Neural progenitor cell (in vitro differentiated cells): ENCODE data around the gene EFCAB8.

Experiments used
- CTCF ChIP-seq: fragments of 200-600 bp; sonication (generic); IDR thresholded peaks from 2 replicates; pipeline ENCODE4 v1.5.1; 2017; ENCODE audit warnings: antibody characterized with exemption, mild to moderate bottlenecking
- EZH2phosphoT487 ChIP-seq: fragments of 200-600 bp; sonication (generic); IDR thresholded peaks from 2 replicates; pipeline ENCODE4 v1.6.1; 2017; ENCODE audit warnings: antibody characterized with exemption

DNA sequence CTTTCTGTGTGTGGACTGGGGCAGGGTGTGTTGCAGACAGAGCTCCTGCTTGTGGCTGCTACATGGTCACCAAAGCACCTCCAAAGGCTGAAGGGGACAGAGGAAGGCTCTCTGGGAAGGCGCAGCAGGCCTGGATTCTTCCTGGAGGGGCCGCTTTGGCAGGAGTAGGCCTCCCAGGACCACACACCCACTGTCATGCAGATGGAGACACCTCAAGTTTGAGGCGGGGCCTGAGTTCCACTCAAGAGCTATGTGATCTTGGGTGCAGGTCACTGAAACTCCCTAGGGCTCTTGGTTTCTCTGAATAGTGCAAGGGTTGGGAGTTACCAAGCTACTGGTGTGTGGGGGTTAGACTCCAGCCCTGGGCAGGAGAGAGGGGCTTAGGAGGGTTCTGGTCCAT lies 27.9 kb downstream of the EFCAB8 start:
- TF ChIP-seq CTCF (no peak), EZH2phosphoT487 (no peak)
